Prostate gland (tissue), 2 donors: ENCODE results near the gene TAF6. TPM values are rescaled to one million over a fixed set of nuclear protein-coding genes. Genes with fewer than 3 reads are reported as not detected.

Source experiments
- DNase-seq: peaks from one replicate; pipeline ENCODE4 v3.0.0-alpha.2; 2019; ENCODE audit warnings: low spot score
- H3K27ac ChIP-seq, 2 donors: fragments of 200-600 bp; sonication (generic); 2 replicates each; pipeline ENCODE4 v1.5.1; 2017 to 2019
- H3K27me3 ChIP-seq: fragments of 200-600 bp; sonication (generic); replicated peaks from 2 replicates; pipeline ENCODE4 v1.5.1; 2019; ENCODE audit not compliant: insufficient read depth
- H3K36me3 ChIP-seq, 2 donors: fragments of 200-600 bp; sonication (generic); 1 replicate in 1 of 2; 2 replicates in 1 of 2; pipeline versions ENCODE4 v1.5.1 to v1.8.1; 2017 to 2019
- H3K4me1 ChIP-seq: fragments of 200-600 bp; sonication (generic); replicated peaks from 2 replicates; pipeline ENCODE4 v1.5.1; 2019
- H3K4me3 ChIP-seq, 2 donors: fragments of 200-600 bp; sonication (generic); 2 replicates each; pipeline ENCODE4 v1.5.1; 2017 to 2019
- H3K9me3 ChIP-seq: fragments of 200-600 bp; sonication (generic); 2 replicates; pipeline ENCODE4 v1.5.1; 2017
- POLR2A ChIP-seq: fragments of 450-650 bp; IDR thresholded peaks from one replicate; pipeline ENCODE4 v1.6.1; 2016; ENCODE audit warnings: antibody characterized with exemption, mild to moderate bottlenecking
- POLR2AphosphoS5 ChIP-seq: sonication (generic); formaldehyde crosslinking; IDR thresholded peaks from one replicate; pipeline ENCODE4 v1.6.1; 2017; ENCODE audit warnings: antibody characterized with exemption
- WGBS: methylation state at CpG from one replicate; pipeline ENCODE4 v1.1.5; 2018; 5-methylcytosine and 5-hydroxymethylcytosine counted together
- intact Hi-C: fragments of 100-400 bp; cut with DNase I; formaldehyde crosslinking; loops from one replicate; pipeline ENCODE4 v1.14.2; 2022
- total RNA-seq, 2 donors: library from RNA; depleted of rRNA; stranded (reverse); fragments of >200 nt; gene quantifications; one replicate each; pipeline ENCODE4 v1.1.0, GENCODE V29; 2016
- TF ChIP-seq, protein P1 (sequence below), 4 experiments: fragments of 200-600 bp in 2 of 4; fragments of 450-650 bp in 2 of 4; sonication (generic) in 2 of 4; IDR thresholded peaks; 1 replicate in 3 of 4; 2 replicates in 1 of 4; pipeline ENCODE4 v1.5.1; 2016 to 2019; ENCODE audit warnings: antibody characterized with exemption in 4 of 4, mild to moderate bottlenecking in 2 of 4, moderate library complexity in 2 of 4

The TAF6 gene
- total RNA-seq, 2 donors from 2014 or later, result 68.3 to 79.8 TPM

DNA sequence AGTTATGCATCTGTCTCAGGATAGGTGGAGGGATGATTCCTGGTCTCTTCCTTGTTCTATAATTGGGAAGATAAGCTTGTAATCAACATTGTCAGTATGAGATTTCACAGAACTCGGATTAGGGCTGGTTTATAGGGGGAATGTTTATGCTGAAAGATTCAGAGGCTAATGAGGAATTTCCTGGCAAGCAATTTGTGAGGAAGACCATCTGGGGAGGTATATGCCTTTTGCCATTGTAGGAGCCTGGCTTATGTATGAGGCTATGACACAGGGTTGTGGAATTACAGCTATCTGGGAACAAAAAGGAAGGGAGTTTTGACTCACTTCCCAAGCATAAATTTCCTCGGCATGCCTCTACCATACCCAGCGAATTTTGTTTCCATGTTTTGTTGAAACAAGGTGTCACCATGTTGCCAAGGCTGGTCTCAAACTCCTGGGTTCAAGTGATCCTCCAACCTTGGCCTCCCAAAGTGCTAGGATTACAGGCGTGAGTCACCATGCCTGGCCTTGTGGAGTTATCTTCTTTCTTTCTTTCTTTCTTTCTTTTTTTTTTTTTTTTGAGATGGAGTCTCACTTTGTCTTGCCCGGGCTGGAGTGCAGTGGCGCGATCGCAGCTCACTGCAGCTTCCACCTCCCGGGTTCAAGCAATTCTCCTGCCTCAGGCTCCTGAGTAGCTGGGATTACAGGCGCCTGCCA lies 32.0 kb downstream of the TAF6 start:
- intact Hi-C loops, result loop anchor here (5.0 kb wide), 1 partner anchor 40 kb away; the partner anchor contains the start of gene MBLAC1
- TF ChIP-seq POLR2A (no peak), POLR2AphosphoS5 (no peak)
- TF ChIP-seq, protein P1, sequence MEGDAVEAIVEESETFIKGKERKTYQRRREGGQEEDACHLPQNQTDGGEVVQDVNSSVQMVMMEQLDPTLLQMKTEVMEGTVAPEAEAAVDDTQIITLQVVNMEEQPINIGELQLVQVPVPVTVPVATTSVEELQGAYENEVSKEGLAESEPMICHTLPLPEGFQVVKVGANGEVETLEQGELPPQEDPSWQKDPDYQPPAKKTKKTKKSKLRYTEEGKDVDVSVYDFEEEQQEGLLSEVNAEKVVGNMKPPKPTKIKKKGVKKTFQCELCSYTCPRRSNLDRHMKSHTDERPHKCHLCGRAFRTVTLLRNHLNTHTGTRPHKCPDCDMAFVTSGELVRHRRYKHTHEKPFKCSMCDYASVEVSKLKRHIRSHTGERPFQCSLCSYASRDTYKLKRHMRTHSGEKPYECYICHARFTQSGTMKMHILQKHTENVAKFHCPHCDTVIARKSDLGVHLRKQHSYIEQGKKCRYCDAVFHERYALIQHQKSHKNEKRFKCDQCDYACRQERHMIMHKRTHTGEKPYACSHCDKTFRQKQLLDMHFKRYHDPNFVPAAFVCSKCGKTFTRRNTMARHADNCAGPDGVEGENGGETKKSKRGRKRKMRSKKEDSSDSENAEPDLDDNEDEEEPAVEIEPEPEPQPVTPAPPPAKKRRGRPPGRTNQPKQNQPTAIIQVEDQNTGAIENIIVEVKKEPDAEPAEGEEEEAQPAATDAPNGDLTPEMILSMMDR (IDR thresholded peaks at IDR 0.05), result no peak
- peaks cover 0 to 13% of the 10 kb centered on the region in 2 donors for H3K36me3 ChIP-seq
- DNase-seq, result no peak
- no peak overlapping the region for H3K4me3 ChIP-seq
- H3K27ac ChIP-seq, result no peak overlapping the region
- H3K9me3 ChIP-seq, result no peaks in the 10 kb centered on the region
- peaks cover 4% of the 10 kb centered on the region for H3K4me1 ChIP-seq
- H3K27me3 ChIP-seq, result no peaks in the 10 kb centered on the region
- WGBS, result 84% methylated on average over 10 of the region's 10 CpGs

DNA sequence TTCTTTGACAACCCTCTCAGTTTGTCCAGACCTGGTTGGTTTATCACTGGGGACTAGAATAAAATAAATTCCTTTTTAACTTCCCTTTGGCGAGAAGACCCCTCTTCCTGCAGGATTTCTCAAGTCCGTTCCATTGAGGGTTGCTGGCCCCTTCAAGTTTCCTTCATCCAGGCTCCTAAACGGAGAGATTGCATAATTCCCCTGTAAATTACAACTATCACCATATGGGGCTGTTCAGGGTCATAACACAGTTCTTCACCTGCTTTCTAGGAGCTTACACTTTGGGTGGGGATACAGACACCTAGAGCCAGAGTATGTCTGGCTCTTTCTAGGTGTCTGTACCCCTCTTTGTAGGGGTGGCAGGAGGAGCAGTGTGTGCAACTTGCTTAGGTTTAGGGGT lies 33.6 kb downstream of the TAF6 start:
- WGBS, result 58% methylated on average over 3 of the region's 3 CpGs
- Histone ChIP-seq H3K27ac (no peak overlapping the region), H3K27me3 (no peaks in the 10 kb centered on the region), H3K4me3 (no peak overlapping the region), H3K4me1 (peaks cover 6% of the 10 kb centered on the region), H3K36me3 (no peaks in the 10 kb centered on the region), H3K9me3 (no peaks in the 10 kb centered on the region)
- no peak for DNase-seq
- TF ChIP-seq, protein P1 (IDR thresholded peaks at IDR 0.05), result no peak
- no peak for TF ChIP-seq POLR2AphosphoS5
- TF ChIP-seq POLR2A, result no peak
- intact Hi-C loops, result loop anchor here (5.0 kb wide), 1 partner anchor 42 kb away; the partner anchor contains the start of gene MBLAC1

DNA sequence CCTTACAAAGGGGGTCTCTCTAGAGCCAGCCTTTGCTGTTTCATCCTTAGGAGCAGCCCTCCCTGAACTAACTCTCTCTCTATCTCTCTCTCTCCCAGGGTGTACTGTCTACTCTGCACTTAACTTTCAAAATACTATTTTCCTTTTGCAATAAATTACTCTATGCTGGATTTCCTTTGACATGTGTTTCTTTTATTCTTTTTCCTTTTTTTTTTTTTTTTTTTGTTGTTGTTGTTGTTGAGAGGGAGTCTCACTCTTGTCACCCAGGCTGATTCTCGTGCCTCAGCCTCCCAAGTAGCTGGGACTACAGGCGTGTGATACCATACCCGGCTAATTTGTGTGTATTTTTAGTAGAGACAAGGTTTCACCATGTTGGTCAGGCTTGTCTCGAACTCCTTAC lies 36.2 kb downstream of the TAF6 start:
- Histone ChIP-seq H3K4me3 (no peak overlapping the region), H3K4me1 (peaks cover 10% of the 10 kb centered on the region), H3K27me3 (no peaks in the 10 kb centered on the region), H3K27ac (peak overlapping the region in 1 of 2 donors; percentile 82), H3K36me3 (no peaks in the 10 kb centered on the region), H3K9me3 (no peaks in the 10 kb centered on the region)
- intact Hi-C loops, result no loop called here
- WGBS, result 60% methylated on average over 4 of the region's 4 CpGs
- DNase-seq, result no peak
- no peak for TF ChIP-seq POLR2AphosphoS5
- TF ChIP-seq POLR2A, result no peak
- TF ChIP-seq, protein P1 (IDR thresholded peaks at IDR 0.05), result no peak

DNA sequence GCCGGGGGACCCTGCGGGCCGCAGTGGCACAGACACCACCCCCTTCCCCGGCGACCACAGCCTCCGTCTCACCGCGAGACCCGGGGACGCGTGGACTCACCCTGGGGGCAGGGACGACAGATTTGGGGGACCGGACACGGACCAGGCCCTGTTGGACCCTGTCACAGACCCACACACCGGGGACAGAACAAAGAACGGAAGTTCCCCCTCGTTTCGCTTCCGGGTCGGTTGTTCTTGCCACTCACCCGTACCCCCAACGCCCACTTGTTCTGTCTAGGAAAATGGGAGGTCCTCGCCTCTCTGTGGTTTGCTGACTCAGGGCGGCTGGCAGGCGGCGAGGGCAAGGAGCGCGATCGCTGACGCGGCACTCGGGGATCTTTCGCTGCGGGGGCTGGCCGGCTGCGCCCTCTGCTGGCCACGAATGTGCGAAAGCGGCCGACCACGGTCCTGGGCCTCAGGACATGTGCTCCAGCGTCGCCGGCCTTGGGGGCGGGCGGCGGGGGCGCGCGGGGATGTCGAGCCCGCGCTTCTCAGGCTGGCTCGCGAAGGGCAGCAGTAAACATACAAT lies 37.5 kb downstream of the TAF6 start, which contains the start of gene ZNF3:
Gene ZNF3, minus strand, starts transcription at position 189 of the 568 bp plus-strand sequence. CDS start 4,366 bp downstream, outside the sequence.
- peak; percentile 98 for DNase-seq
- Histone ChIP-seq H3K4me1 (peaks cover 10% of the 10 kb centered on the region), H3K4me3 (peak within 1 kb of the TSS; percentile 67 to 93), H3K36me3 (no peaks in the 10 kb centered on the region), H3K27ac (peak within 1 kb of the TSS; percentile 76 to 82), H3K27me3 (no peaks in the 10 kb centered on the region), H3K9me3 (no peaks in the 10 kb centered on the region)
- intact Hi-C loops, result loop anchor here (2.0 kb wide), 2 partner anchors 67 to 87 kb away; partner anchors contain the start of gene ZKSCAN1
- TF ChIP-seq, protein P1 (IDR thresholded peaks at IDR 0.05), result peak; percentile 94 to 98 (median 97)
- peak; percentile 32 for TF ChIP-seq POLR2A
- TF ChIP-seq POLR2AphosphoS5, result peak; percentile 98
- WGBS, result 1% methylated on average over 52 of the region's 55 CpGs
